GM23248 (cell line): ENCODE results near the gene ADAM17.

Source experiments
- EZH2 ChIP-seq: fragments of 200-600 bp; sonication (generic); IDR thresholded peaks from 2 replicates; pipeline ENCODE4 v1.6.1; 2018; ENCODE audit warnings: antibody characterized with exemption, mild to moderate bottlenecking; ENCODE audit not compliant: insufficient read depth, poor library complexity, severe bottlenecking
- EZH2phosphoT487 ChIP-seq: fragments of 200-600 bp; sonication (generic); IDR thresholded peaks from 2 replicates; pipeline ENCODE4 v1.6.1; 2018; ENCODE audit warnings: antibody characterized with exemption, moderate library complexity, mild to moderate bottlenecking, low read depth; ENCODE audit not compliant: insufficient read depth

DNA sequence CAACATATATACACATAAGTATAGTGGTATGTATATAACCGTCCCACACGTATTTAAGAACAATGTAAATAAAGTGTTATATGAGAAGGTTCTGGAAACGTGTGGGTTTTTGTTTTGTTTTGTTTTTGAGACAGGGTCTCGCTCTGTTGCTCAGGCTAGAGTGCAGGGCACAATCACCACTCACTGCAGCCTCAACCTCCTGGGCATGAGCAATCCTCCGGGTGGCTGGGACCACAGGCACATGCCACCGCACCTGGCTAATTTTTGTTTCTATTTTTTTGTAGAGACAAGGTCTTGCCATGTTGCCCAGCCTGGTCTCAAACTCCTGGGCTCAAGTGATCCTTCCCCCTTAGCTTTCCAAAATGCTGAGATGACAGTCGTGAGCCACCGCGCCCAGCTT, 6.2 kb downstream of the ADAM17 start:
- TF ChIP-seq EZH2phosphoT487, result no peak
- no peak for TF ChIP-seq EZH2
